ENCODE measurements around the gene SAMD15. TPM values are rescaled to one million over a fixed set of nuclear protein-coding genes. Genes with fewer than 3 reads are reported as not detected.

Gene SAMD15
- total and polyA plus RNA-seq, 2 experiments from 2014 or later = 0.61 to 0.76 TPM

DNA sequence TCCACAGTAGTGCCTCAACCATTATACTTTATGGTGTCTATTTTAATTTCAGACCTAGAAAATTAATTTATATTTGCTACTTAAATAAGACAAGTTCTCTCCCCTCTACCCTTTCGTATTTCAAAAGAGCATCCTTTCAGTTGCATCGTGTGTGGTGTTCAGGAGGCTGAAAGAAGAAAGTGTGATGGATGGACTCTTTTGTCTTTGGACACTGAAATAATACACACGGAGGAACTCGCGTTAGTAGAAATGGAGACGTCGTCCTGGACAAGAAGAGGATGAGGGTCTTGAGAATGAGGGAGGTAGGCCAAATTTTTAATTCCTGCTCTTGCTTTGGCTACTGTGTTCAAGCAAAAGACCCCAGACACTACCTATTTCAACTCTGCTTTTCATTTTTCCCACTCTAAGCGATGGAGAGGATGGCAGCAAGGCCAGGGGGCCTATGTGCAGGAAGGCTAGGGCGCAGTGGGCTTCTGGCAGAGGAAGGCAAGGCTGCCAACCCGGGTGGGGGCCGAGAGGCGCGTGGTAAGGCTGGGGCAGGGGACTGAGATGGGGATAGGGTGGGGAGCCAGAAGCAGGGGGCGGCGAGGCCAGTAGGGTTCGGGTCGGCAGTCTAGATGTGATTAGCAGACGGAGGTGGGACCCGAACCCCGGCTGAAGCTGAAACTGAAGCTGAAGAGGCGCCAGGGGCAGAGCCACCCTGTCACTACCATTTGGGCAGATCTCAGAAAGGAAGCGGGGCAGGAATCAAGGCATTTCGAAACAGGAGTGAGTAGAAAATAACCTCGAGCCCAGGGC is 1.0 kb upstream of the SAMD15 start:
- Mint-ChIP-seq H3K27ac (peak overlapping the region; percentile 76), H3K36me3 (ENCODE audit: low read depth) (no peaks in the 10 kb centered on the region), H3K27me3 (ENCODE audit: insufficient read depth, low read depth, poor library complexity) (peaks cover 5% of the 10 kb centered on the region), H3K4me3 (peak overlapping the region; percentile 86), H3K4me1 (peaks cover 16% of the 10 kb centered on the region), H3K9me3 (no peaks in the 10 kb centered on the region)
- Histone ChIP-seq H3K4me1 (ENCODE audit: insufficient read depth) (no peaks in the 10 kb centered on the region; the same call in 1 of the 2 replicates), H3K79me2 (replicated peaks; ENCODE audit: insufficient read depth) (0 out of 2 replicates have a peak, but pooled peaks cover 3% of the 10 kb centered on the region), H3F3A (replicated peaks; ENCODE audit: low read depth) (no peaks in the 10 kb centered on the region), H3K4me2 (peak overlapping the region; percentile 82), H3K27ac (ENCODE audit: low read depth) (no peak overlapping the region), H4K20me1 (replicated peaks; ENCODE audit: insufficient read depth) (no peaks in the 10 kb centered on the region), H3K36me3 (ENCODE audit: insufficient read depth) (no peaks in the 10 kb centered on the region), H2AFZ (peak overlapping the region; percentile 98), H3K4me3 (peak overlapping the region; percentile 95), H3K27me3 (ENCODE audit: insufficient read depth) (peaks cover 6% of the 10 kb centered on the region; the same call in 1 of the 2 replicates), H3K9me2 (ENCODE audit: insufficient read depth) (no peaks in the 10 kb centered on the region)
- TF ChIP-seq EZH2phosphoT487 (IDR thresholded peaks at IDR 0.05; ENCODE audit: unreplicated experiment) = no peak
- no peak for TF ChIP-seq CREB1 (CRISPR knock-in tag; IDR thresholded peaks at IDR 0.05; ENCODE audit: low read depth)
- no peak for TF ChIP-seq POLR2AphosphoS5 (IDR thresholded peaks at IDR 0.05; ENCODE audit: low read depth)
- TF ChIP-seq JUNB (IDR thresholded peaks at IDR 0.05; ENCODE audit: unreplicated experiment) = no peak
- TF ChIP-seq STAT1 (IDR thresholded peaks at IDR 0.05; ENCODE audit: unreplicated experiment) = no peak
- no peak for TF ChIP-seq ZNF114 (CRISPR knock-in tag; IDR thresholded peaks at IDR 0.05)
- TF ChIP-seq EZH2 (IDR thresholded peaks at IDR 0.05; ENCODE audit: low read depth, unreplicated experiment) = no peak
- TF ChIP-seq, protein P1, sequence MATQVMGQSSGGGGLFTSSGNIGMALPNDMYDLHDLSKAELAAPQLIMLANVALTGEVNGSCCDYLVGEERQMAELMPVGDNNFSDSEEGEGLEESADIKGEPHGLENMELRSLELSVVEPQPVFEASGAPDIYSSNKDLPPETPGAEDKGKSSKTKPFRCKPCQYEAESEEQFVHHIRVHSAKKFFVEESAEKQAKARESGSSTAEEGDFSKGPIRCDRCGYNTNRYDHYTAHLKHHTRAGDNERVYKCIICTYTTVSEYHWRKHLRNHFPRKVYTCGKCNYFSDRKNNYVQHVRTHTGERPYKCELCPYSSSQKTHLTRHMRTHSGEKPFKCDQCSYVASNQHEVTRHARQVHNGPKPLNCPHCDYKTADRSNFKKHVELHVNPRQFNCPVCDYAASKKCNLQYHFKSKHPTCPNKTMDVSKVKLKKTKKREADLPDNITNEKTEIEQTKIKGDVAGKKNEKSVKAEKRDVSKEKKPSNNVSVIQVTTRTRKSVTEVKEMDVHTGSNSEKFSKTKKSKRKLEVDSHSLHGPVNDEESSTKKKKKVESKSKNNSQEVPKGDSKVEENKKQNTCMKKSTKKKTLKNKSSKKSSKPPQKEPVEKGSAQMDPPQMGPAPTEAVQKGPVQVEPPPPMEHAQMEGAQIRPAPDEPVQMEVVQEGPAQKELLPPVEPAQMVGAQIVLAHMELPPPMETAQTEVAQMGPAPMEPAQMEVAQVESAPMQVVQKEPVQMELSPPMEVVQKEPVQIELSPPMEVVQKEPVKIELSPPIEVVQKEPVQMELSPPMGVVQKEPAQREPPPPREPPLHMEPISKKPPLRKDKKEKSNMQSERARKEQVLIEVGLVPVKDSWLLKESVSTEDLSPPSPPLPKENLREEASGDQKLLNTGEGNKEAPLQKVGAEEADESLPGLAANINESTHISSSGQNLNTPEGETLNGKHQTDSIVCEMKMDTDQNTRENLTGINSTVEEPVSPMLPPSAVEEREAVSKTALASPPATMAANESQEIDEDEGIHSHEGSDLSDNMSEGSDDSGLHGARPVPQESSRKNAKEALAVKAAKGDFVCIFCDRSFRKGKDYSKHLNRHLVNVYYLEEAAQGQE (IDR thresholded peaks at IDR 0.05; ENCODE audit: unreplicated experiment) = no peak
- TF ChIP-seq, protein P2, sequence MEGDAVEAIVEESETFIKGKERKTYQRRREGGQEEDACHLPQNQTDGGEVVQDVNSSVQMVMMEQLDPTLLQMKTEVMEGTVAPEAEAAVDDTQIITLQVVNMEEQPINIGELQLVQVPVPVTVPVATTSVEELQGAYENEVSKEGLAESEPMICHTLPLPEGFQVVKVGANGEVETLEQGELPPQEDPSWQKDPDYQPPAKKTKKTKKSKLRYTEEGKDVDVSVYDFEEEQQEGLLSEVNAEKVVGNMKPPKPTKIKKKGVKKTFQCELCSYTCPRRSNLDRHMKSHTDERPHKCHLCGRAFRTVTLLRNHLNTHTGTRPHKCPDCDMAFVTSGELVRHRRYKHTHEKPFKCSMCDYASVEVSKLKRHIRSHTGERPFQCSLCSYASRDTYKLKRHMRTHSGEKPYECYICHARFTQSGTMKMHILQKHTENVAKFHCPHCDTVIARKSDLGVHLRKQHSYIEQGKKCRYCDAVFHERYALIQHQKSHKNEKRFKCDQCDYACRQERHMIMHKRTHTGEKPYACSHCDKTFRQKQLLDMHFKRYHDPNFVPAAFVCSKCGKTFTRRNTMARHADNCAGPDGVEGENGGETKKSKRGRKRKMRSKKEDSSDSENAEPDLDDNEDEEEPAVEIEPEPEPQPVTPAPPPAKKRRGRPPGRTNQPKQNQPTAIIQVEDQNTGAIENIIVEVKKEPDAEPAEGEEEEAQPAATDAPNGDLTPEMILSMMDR (conservative IDR thresholded peaks at IDR 0.05; ENCODE audit: low read depth in 2 of 2) = no peak
- no peak for TF ChIP-seq ZNF331 (CRISPR knock-in tag; IDR thresholded peaks at IDR 0.05; ENCODE audit: low read depth)
- DNase-seq (ENCODE audit: low spot score) (peak; percentile 49), ATAC-seq (peak; percentile 55)
